GM18520 (cell line): ENCODE data around the gene MGRN1.
"Not testable (repeated sequence)": the region's sequence is repeated elsewhere in the genome, so short reads cannot be mapped to it uniquely, and the experiment has no call there.

Experiments used
- ATAC-seq: cut with Tn5 transposase; IDR thresholded peaks from one replicate; pipeline ENCODE4 v1.9.1; 2021; ENCODE audit not compliant: unreplicated experiment

Gene MGRN1

GRCh38 chr16:4726616-4727015, 102.0 kb downstream of the MGRN1 start:
- no peak for ATAC-seq

DNA sequence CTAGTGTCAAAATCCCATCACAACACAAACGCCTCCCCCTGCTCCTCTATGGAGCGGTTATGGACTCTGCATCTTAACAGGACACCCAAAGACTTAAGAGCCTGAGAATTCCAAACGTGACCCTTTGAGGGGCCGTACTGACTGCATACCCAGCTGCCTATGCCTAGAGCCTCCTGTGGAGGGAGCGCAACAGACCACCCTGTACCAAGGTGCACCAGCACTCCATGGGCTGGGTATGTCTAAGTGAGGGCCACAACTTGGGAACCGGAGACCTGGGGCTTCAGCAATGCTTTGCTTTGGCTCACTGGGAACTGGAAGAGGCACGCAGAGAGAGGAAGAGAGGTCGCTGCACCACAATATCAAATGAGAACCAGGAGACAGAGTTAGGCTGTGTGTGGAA, 104.0 kb downstream of the MGRN1 start:
- ATAC-seq, result no peak

GRCh38 chr16:4729876-4730275, 105.2 kb downstream of the MGRN1 start:
- no peak for ATAC-seq

GRCh38 chr16:4733211-4733742, 108.7 kb downstream of the MGRN1 start:
- no peak for ATAC-seq

DNA sequence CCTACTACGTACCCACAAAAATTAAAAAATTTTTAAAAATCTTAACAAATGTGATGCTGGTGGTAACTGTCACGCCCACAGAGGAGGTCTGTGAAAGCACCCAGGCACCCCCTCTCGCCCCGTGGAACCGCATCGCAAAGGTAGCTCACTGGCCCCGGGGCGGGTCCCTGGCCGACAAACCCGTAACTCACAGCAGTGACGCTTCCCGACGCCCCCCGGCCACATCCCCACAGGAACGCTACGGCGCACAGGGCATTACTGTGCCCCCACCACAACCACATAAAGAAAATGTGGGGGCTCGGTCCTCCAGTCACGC, 109.1 kb downstream of the MGRN1 start:
- no peak for ATAC-seq

DNA sequence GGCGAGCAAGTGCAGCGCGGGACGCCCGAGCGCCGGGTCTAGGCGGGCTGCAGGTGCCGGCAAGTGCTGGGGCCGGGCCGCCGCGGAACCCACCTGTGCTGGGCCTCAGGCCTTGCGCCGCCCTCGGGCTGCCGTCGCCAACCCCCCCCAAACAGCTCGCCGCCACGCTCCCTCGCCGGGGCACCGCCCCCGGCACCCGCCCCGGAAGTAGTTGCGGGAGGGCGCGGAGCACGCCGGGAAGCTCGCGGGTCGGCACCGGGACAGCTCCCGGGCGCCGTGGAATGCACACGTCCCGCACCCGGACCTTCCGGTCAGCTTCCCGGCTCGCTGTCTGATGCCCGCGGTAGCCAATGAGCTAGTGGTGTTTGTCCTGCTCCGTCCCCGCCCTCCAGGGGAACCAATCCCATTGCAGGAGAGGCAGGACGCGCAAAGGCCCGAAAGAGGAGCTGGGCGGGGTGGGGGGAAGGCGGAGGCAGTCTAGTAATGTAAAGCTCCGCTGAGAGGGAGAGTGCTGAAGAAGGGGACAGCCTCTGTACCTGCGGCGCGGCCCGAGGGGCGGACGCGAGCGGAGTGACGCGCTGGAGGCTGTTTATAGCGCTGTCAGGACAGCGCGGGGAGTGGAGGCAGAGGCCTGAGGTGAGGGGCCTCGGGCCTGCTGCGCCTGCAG, 109.6 kb downstream of the MGRN1 start, which contains the start of the genes ANKS3 and DNAAF8:
Gene ANKS3, minus strand, starts transcription at position 209 of the 667 bp plus-strand sequence. CDS start 4,122 bp downstream, outside the sequence.
Gene DNAAF8, plus strand, starts transcription at position 475 of the 667 bp plus-strand sequence. CDS start 1,978 bp downstream, outside the sequence.
- peak; percentile 85 for ATAC-seq

GRCh38 chr16:4734730-4735535, 110.3 kb downstream of the MGRN1 start:
- peak; percentile 17 for ATAC-seq

- ATAC-seq, result no peak
Measured at GRCh38 chr16:4736546-4736945, 111.9 kb downstream of the MGRN1 start.

DNA sequence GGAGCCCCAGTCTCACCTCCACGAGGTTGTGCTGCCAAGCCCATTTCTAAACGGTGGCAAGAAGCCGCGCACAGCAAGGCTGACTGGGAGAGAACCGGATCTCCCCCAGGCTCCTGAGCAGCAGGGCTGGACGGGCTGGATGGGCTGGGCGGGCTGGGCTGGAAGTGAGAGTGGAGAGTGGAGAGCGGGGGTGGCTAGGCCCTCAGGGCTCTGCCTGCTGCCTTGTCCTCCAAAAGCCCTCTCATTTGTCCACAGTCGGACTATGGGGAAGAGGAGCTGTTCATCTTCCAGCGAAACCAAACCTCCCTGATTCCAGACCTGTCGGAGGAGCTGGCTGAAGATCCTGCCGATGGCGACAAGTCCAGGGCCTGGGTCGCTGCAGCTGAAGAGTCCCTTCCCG, 112.9 kb downstream of the MGRN1 start:
- ATAC-seq, result no peak

DNA sequence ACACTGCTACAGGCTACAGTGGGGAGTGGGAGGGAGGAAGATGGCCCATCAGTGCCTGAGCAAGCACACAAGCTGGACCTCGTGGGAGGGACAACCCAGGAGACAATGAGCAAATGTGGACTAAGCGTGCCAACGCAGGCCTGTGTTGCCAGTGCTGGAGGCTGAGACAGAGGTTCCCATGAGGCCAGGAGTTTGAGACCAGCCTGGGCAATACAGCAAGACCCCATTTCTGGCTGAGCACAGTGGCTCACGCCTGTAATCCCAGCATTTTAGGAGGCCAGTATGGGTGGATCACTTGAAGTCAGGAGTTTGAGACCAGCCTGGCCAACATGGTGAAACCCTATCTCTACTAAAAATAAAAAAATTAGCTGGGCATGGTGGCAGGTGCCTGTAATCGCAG, 113.7 kb downstream of the MGRN1 start:
- ATAC-seq, result not testable (repeated sequence)
